Panc1 (cell line): Measurements from ENCODE around the gene ELFN2. TPM values are rescaled to one million over a fixed set of nuclear protein-coding genes. Genes with fewer than 3 reads are reported as not detected.

ENCODE experiments used
- ATAC-seq: fragments of 200-7000 bp; cut with Tn5 transposase; 2 replicates; pipeline ENCODE4 v1.9.1; 2020; ENCODE audit warnings: mild to moderate bottlenecking, moderate library complexity
- BruUV-seq: library from RNA; stranded (reverse); fragments of 400-500 nt; replicated peaks from 2 replicates; lab custom pipeline; 2021; lab: Mats Ljungman, UMichigan
- CTCF ChIA-PET: fragments of 300-600 bp; sonication (Branson Sonifier 250); formaldehyde crosslinking; loops from one replicate; lab custom pipeline; 2022; ENCODE audit warnings: antibody characterized with exemption; lab: Charles Lee
- POLR2A ChIA-PET: fragments of 300-600 bp; sonication (Branson Sonifier 250); formaldehyde crosslinking; loops from one replicate; lab custom pipeline; 2022; ENCODE audit warnings: antibody characterized with exemption; lab: Charles Lee
- DNase-seq: peaks from one replicate; pipeline ENCODE4 v3.0.0-alpha.2; 2010; ENCODE audit warnings: low read depth, low spot score
- H3K27ac ChIP-seq: 2 replicates; pipeline ENCODE4 v1.5.1; 2011; ENCODE audit warnings: mild to moderate bottlenecking, low read length, inconsistent platforms
- H3K27me3 ChIP-seq: fragments of 200-500 bp; sonication (Bioruptor generic); 2 replicates; pipeline ENCODE4 v1.6.0; 2014; ENCODE audit warnings: low read length, inconsistent platforms; ENCODE audit not compliant: control insufficient read depth, insufficient read depth
- H3K36me3 ChIP-seq: fragments of 200-500 bp; sonication (Bioruptor generic); 2 replicates; pipeline ENCODE4 v1.5.1; 2014; ENCODE audit warnings: inconsistent platforms, mild to moderate bottlenecking, low read length, moderate library complexity; ENCODE audit not compliant: control insufficient read depth, insufficient read depth
- H3K4me1 ChIP-seq: 2 replicates; pipeline ENCODE4 v1.5.1; 2011; ENCODE audit warnings: inconsistent platforms, mild to moderate bottlenecking, low read length, moderate library complexity; ENCODE audit not compliant: control insufficient read depth, insufficient read depth
- H3K4me3 ChIP-seq, 2 experiments: 2 replicates each; pipeline ENCODE4 v1.5.1; 2011 to 2012; ENCODE audit warnings: low read depth in 2 of 2, low read length in 2 of 2, mild to moderate bottlenecking in 2 of 2, inconsistent platforms in 1 of 2, moderate library complexity in 1 of 2
- H3K9me3 ChIP-seq: fragments of 200-500 bp; sonication (Bioruptor generic); 2 replicates; pipeline ENCODE4 v1.5.1; 2014; ENCODE audit warnings: low read depth, mild to moderate bottlenecking, inconsistent platforms, low read length, moderate library complexity; ENCODE audit not compliant: control insufficient read depth, insufficient read depth
- CTCF ChIP-seq: fragments of 450-650 bp; IDR thresholded peaks from 2 replicates; pipeline ENCODE4 v1.5.1; 2017; ENCODE audit warnings: mild to moderate bottlenecking
- POLR2AphosphoS5 ChIP-seq: IDR thresholded peaks from 2 replicates; pipeline ENCODE4 v1.6.1; 2012; ENCODE audit warnings: mild to moderate bottlenecking, low read depth, low read length, moderate library complexity
- REST ChIP-seq, 2 experiments: IDR thresholded peaks; 2 replicates each; pipeline ENCODE4 v1.6.1; 2011 to 2012; ENCODE audit warnings: low read depth in 2 of 2, control low read depth in 1 of 2, low read length in 1 of 2, mild to moderate bottlenecking in 1 of 2, moderate library complexity in 1 of 2; ENCODE audit not compliant: insufficient read depth in 1 of 2
- SIN3A ChIP-seq: IDR thresholded peaks from 2 replicates; pipeline ENCODE4 v1.6.1; 2012; ENCODE audit warnings: low read depth, mild to moderate bottlenecking, low read length, moderate library complexity, borderline replicate concordance; ENCODE audit not compliant: insufficient read depth
- TCF7L2 ChIP-seq: IDR thresholded peaks from 2 replicates; pipeline ENCODE4 v1.6.1; 2011; ENCODE audit warnings: mild to moderate bottlenecking, low read depth, low read length, inconsistent platforms
- in situ Hi-C: cut with HindIII; loops from 2 replicates; pipeline ENCODE4 v1.10.0; 2016; ENCODE audit warnings: low sequenced_read_pairs, low pct_unique_long_range_greater_than_20kb
- intact Hi-C: fragments of 100-400 bp; cut with micrococcal nuclease; formaldehyde crosslinking; loops from one replicate; pipeline ENCODE4 v1.10.0; 2022; ENCODE audit not compliant: unreplicated experiment
- total RNA-seq: library from RNA; stranded (reverse); gene quantifications from one replicate; pipeline ENCODE4 v1.2.1, GENCODE V29; 2021; ENCODE audit not compliant: unreplicated experiment

The ELFN2 gene
- total RNA-seq, 1 experiment from 2014 or later, result 2.9 TPM

GRCh38 chr22:37421468-37421877 is 5.8 kb downstream of the ELFN2 start:
- DNase-seq (no peak), ATAC-seq (no peak)
- intact Hi-C loops (no loop called here), in situ Hi-C loops (no loop called here)
- peaks cover 7% of the 10 kb centered on the region; the same call in 1 of the 2 replicates for H3K4me1 ChIP-seq
- TF ChIP-seq REST (IDR thresholded peaks at IDR 0.05; ENCODE audit: insufficient read depth in 1 of 2, low read depth in 2 of 2, low read length in 1 of 2), result no peak
- no peak for TF ChIP-seq POLR2AphosphoS5
- no TSS peak for BruUV-seq
- H3K27ac ChIP-seq, result no peak overlapping the region
- CTCF ChIA-PET, result no interaction called here
- POLR2A ChIA-PET, result no interaction called here
- no peaks in the 10 kb centered on the region for H3K27me3 ChIP-seq
- H3K9me3 ChIP-seq, result no peaks in the 10 kb centered on the region
- no peak overlapping the region for H3K4me3 ChIP-seq
- no peaks in the 10 kb centered on the region for H3K36me3 ChIP-seq

- no peaks in the 10 kb centered on the region for H3K36me3 ChIP-seq
- BruUV-seq, result no TSS peak
- no peaks in the 10 kb centered on the region for H3K9me3 ChIP-seq
- TF ChIP-seq TCF7L2 (no peak), POLR2AphosphoS5 (no peak), CTCF (no peak), REST (IDR thresholded peaks at IDR 0.05; ENCODE audit: insufficient read depth in 1 of 2, low read depth in 2 of 2, low read length in 1 of 2) (no peak), SIN3A (no peak)
- peak overlapping the region; percentile 48 to 57 for H3K4me3 ChIP-seq
- POLR2A ChIA-PET, result no interaction called here
- DNase-seq, result no peak
- H3K27ac ChIP-seq, result peak overlapping the region; percentile 34; the same call in 1 of the 2 replicates
- CTCF ChIA-PET, result no interaction called here
- no peak for ATAC-seq
- H3K27me3 ChIP-seq, result no peaks in the 10 kb centered on the region
- in situ Hi-C loops (no loop called here), intact Hi-C loops (no loop called here)
- H3K4me1 ChIP-seq, result peaks cover 7% of the 10 kb centered on the region; the same call in 1 of the 2 replicates
Measured at GRCh38 chr22:37420686-37421467, 6.4 kb downstream of the ELFN2 start.
